Endothelial cell of umbilical vein (primary cell): ENCODE data around the gene KDM6B. TPM values are rescaled to one million over a fixed set of nuclear protein-coding genes. Genes with fewer than 3 reads are reported as not detected.

Experiments
- BruUV-seq: library from RNA; stranded (reverse); fragments of 400-500 nt; replicated peaks from 2 replicates; lab custom pipeline; 2021; lab: Mats Ljungman, UMichigan
- CTCF ChIA-PET: fragments of 300-600, 350-600 bp; sonication (Branson Sonifier 250); formaldehyde crosslinking; loops from one replicate; lab custom pipeline; 2021; ENCODE audit warnings: antibody characterized with exemption, inconsistent platforms; lab: Charles Lee
- POLR2A ChIA-PET: fragments of 300-600, 350-600 bp; sonication (Branson Sonifier 250); formaldehyde crosslinking; loops from one replicate; lab custom pipeline; 2021; ENCODE audit warnings: antibody characterized with exemption, inconsistent platforms; lab: Charles Lee
- DNase-seq: peaks from one replicate; pipeline ENCODE4 v3.0.0-alpha.2; 2011; ENCODE audit warnings: low read depth, low spot score
- FAIRE-seq: peaks from 2 replicates; lab custom pipeline; 2011; peaks lifted over from hg19 to GRCh38; lab: Jason Lieb, UNC
- H2AFZ ChIP-seq: 2 replicates; pipeline ENCODE4 v1.6.0; 2012; ENCODE audit warnings: low read depth, low read length, control low read depth, inconsistent platforms
- H3K27ac ChIP-seq: 2 replicates; pipeline ENCODE4 v1.5.1; 2011; ENCODE audit warnings: low read depth, mild to moderate bottlenecking, control low read depth, low read length, moderate library complexity; ENCODE audit not compliant: insufficient read depth
- H3K27me3 ChIP-seq, 2 experiments: 2 replicates each; pipeline versions ENCODE4 v1.6.0 to v1.6.1; 2011; ENCODE audit warnings: low read length in 2 of 2, mixed read lengths in 1 of 2; ENCODE audit not compliant: control insufficient read depth in 2 of 2, insufficient read depth in 2 of 2
- H3K36me3 ChIP-seq, 2 experiments: 2 replicates in 1 of 2; 3 replicates in 1 of 2; pipeline ENCODE4 v1.5.1; 2011; ENCODE audit warnings: low read length in 2 of 2, mild to moderate bottlenecking in 1 of 2, moderate library complexity in 1 of 2; ENCODE audit not compliant: control insufficient read depth in 2 of 2, insufficient read depth in 2 of 2; ENCODE audit errors: extremely low read depth in 1 of 2
- H3K4me1 ChIP-seq: 3 replicates; pipeline ENCODE4 v1.5.1; 2011; ENCODE audit warnings: mild to moderate bottlenecking, low read length; ENCODE audit not compliant: control insufficient read depth, insufficient read depth; ENCODE audit errors: extremely low read depth
- H3K4me2 ChIP-seq: 2 replicates; pipeline ENCODE4 v1.6.1; 2011; ENCODE audit warnings: low read length, control low read depth, mixed read lengths; ENCODE audit not compliant: insufficient read depth
- H3K4me3 ChIP-seq, 3 experiments: fragments of 200-600 bp in 1 of 3; sonication (generic), shearing (Covaris generic) in 1 of 3; replicated peaks in 1 of 3; 2 replicates each; pipeline ENCODE4 v1.5.1; 2011 to 2016; ENCODE audit warnings: control low read depth in 3 of 3, low read length in 3 of 3, mild to moderate bottlenecking in 2 of 3, inconsistent platforms in 1 of 3, low read depth in 1 of 3, moderate library complexity in 1 of 3; ENCODE audit not compliant: insufficient read depth in 1 of 3
- H3K79me2 ChIP-seq: 2 replicates; pipeline ENCODE4 v1.6.0; 2012; ENCODE audit warnings: low read length, inconsistent platforms; ENCODE audit not compliant: control insufficient read depth, insufficient read depth
- H3K9ac ChIP-seq: replicated peaks from 2 replicates; pipeline ENCODE3; 2011; ENCODE audit warnings: low read length, control low read depth; ENCODE audit not compliant: insufficient read depth; ENCODE audit errors: extremely low read depth
- H3K9me1 ChIP-seq: replicated peaks from 3 replicates; pipeline ENCODE4 v1.6.0; 2011; ENCODE audit warnings: mild to moderate bottlenecking, low read length; ENCODE audit not compliant: control insufficient read depth, insufficient read depth; ENCODE audit errors: extremely low read depth
- H3K9me3 ChIP-seq: replicated peaks from 2 replicates; pipeline ENCODE4 v1.5.1; 2012; ENCODE audit warnings: low read length, inconsistent platforms; ENCODE audit not compliant: control insufficient read depth, insufficient read depth
- H4K20me1 ChIP-seq: replicated peaks from 2 replicates; pipeline ENCODE3; 2011; ENCODE audit warnings: mild to moderate bottlenecking, low read length; ENCODE audit not compliant: control insufficient read depth, insufficient read depth; ENCODE audit errors: extremely low read depth
- EZH2 ChIP-seq: IDR thresholded peaks from 2 replicates; pipeline ENCODE4 v1.6.1; 2012; ENCODE audit warnings: borderline replicate concordance, low read depth, mild to moderate bottlenecking, moderate library complexity, low read length, inconsistent platforms; ENCODE audit not compliant: severe bottlenecking
- FOS ChIP-seq: IDR thresholded peaks from 2 replicates; pipeline ENCODE4 v1.6.1; 2011; ENCODE audit warnings: mild to moderate bottlenecking, low read length, moderate library complexity, borderline replicate concordance; ENCODE audit not compliant: insufficient read depth
- GATA2 ChIP-seq: IDR thresholded peaks from 2 replicates; pipeline ENCODE4 v1.7.0; 2011; ENCODE audit warnings: low read depth, mild to moderate bottlenecking, moderate library complexity, mixed read lengths, low read length; ENCODE audit not compliant: insufficient read length, insufficient read depth
- JUN ChIP-seq: IDR thresholded peaks from 2 replicates; pipeline ENCODE4 v1.6.1; 2011; ENCODE audit warnings: borderline replicate concordance, low read depth; ENCODE audit not compliant: insufficient read length, insufficient read depth
- MAX ChIP-seq: IDR thresholded peaks from 2 replicates; pipeline ENCODE4 v1.6.1; 2011; ENCODE audit not compliant: insufficient read depth, insufficient read length
- MYC ChIP-seq: IDR thresholded peaks from one replicate; pipeline ENCODE4 v1.6.1; 2011; ENCODE audit warnings: mild to moderate bottlenecking, low read depth, low read length
- POLR2A ChIP-seq: IDR thresholded peaks from 2 replicates; pipeline ENCODE4 v1.6.1; 2012; ENCODE audit warnings: low read depth, mild to moderate bottlenecking, control low read depth, low read length
- POLR2AphosphoS5 ChIP-seq: IDR thresholded peaks from 2 replicates; pipeline ENCODE4 v1.6.1; 2012; ENCODE audit warnings: low read depth, mild to moderate bottlenecking, control low read depth, low read length, moderate library complexity; ENCODE audit not compliant: insufficient read depth
- dilution Hi-C: fragments of 300-500 bp; cut with MboI; formaldehyde crosslinking; loops from one replicate; pipeline ENCODE4 v1.15.0; 2019; ENCODE audit warnings: low sequenced_read_pairs; ENCODE audit not compliant: extremely low pct_ligation_motif_present
- intact Hi-C: fragments of 100-400 bp; cut with micrococcal nuclease; formaldehyde crosslinking; loops from one replicate; pipeline ENCODE4 v1.10.0; 2022
- polyA plus RNA-seq, 4 experiments: library from polyadenylated mRNA; depleted of rRNA in 3 of 4; stranded (reverse) in 3 of 4; unstranded in 1 of 4; fragments of >200 nt; gene quantifications; 2 replicates each; pipeline versions ENCODE4 v1.2.1 to v1.2.3, GENCODE V29; 2011 to 2012; ENCODE audit warnings: missing spikeins in 1 of 4
- total RNA-seq: library from RNA; stranded (reverse); gene quantifications from 2 replicates; pipeline ENCODE4 v1.2.3, GENCODE V29; 2021
- TF ChIP-seq, protein P1 (sequence below), 2 donors: IDR thresholded peaks; 1 replicate in 1 of 2; 2 replicates in 1 of 2; pipeline ENCODE4 v1.5.1; 2011; ENCODE audit warnings: low read length in 2 of 2, mild to moderate bottlenecking in 2 of 2, moderate library complexity in 2 of 2, control low read depth in 1 of 2, inconsistent platforms in 1 of 2, low read depth in 1 of 2; ENCODE audit not compliant: insufficient read depth in 1 of 2; ENCODE audit errors: extremely low read depth in 1 of 2

The KDM6B gene
- total and polyA plus RNA-seq, 2 donors (not counting 3 experiments of a cell fraction or from before 2014, with no cell fraction given), result 1.8 to 17.8 TPM

DNA sequence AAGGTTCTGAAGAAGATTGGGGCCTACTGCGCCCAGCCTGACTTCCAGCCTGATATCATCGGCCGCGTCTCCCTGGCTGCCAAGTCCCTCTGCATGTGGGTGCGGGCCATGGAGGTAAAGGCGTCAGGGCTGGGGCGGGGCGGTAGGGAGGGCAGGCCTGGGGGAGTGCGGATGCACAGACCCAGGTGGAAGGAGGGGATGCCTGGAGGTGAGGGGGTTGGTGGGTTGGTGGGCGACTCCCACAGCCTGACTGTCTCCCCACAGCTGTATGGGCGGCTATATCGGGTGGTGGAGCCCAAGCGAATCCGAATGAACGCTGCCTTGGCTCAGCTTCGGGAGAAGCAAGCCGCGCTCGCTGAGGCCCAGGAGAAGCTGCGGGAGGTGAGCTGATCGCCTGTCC lies 26.8 kb upstream of the KDM6B start:
- no peak overlapping the region for H3K4me2 ChIP-seq
- H3K9me1 ChIP-seq, result no peaks in the 10 kb centered on the region
- intact Hi-C loops, result no loop called here
- no peaks in the 10 kb centered on the region for H3K36me3 ChIP-seq
- H3K27me3 ChIP-seq, result peaks cover 0 to 8% of the 10 kb centered on the region in 2 experiments
- H3K9ac ChIP-seq, result no peak overlapping the region
- no TSS peak for BruUV-seq
- no peak for FAIRE-seq
- H2AFZ ChIP-seq, result no peak overlapping the region
- no peak overlapping the region for H3K27ac ChIP-seq
- no peaks in the 10 kb centered on the region for H3K9me3 ChIP-seq
- H3K4me1 ChIP-seq, result no peaks in the 10 kb centered on the region
- no peak overlapping the region for H3K4me3 ChIP-seq
- TF ChIP-seq GATA2 (no peak), POLR2AphosphoS5 (no peak), EZH2 (no peak), MYC (no peak), POLR2A (no peak), MAX (no peak), JUN (no peak), FOS (no peak)
- TF ChIP-seq, protein P1, sequence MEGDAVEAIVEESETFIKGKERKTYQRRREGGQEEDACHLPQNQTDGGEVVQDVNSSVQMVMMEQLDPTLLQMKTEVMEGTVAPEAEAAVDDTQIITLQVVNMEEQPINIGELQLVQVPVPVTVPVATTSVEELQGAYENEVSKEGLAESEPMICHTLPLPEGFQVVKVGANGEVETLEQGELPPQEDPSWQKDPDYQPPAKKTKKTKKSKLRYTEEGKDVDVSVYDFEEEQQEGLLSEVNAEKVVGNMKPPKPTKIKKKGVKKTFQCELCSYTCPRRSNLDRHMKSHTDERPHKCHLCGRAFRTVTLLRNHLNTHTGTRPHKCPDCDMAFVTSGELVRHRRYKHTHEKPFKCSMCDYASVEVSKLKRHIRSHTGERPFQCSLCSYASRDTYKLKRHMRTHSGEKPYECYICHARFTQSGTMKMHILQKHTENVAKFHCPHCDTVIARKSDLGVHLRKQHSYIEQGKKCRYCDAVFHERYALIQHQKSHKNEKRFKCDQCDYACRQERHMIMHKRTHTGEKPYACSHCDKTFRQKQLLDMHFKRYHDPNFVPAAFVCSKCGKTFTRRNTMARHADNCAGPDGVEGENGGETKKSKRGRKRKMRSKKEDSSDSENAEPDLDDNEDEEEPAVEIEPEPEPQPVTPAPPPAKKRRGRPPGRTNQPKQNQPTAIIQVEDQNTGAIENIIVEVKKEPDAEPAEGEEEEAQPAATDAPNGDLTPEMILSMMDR (IDR thresholded peaks at IDR 0.05; ENCODE audit: extremely low read depth in 1 of 2, insufficient read depth in 1 of 2, low read depth in 1 of 2, low read length in 2 of 2), result no peak
- H4K20me1 ChIP-seq, result no peaks in the 10 kb centered on the region
- POLR2A ChIA-PET, result no interaction called here
- CTCF ChIA-PET, result interaction anchor here (0.9 kb wide), 1 partner anchor 18 kb away, joined by 3 read pairs; no protein-coding TSS in a partner anchor
- no peaks in the 10 kb centered on the region for H3K79me2 ChIP-seq
- DNase-seq, result no peak
- dilution Hi-C loops, result no loop called here
